ENCODE measurements around the gene KIR2DL3.
"Not testable (repeated sequence)": the region's sequence is repeated elsewhere in the genome, so short reads cannot be mapped to it uniquely, and the experiment has no call there.

KIR2DL3 gene

DNA sequence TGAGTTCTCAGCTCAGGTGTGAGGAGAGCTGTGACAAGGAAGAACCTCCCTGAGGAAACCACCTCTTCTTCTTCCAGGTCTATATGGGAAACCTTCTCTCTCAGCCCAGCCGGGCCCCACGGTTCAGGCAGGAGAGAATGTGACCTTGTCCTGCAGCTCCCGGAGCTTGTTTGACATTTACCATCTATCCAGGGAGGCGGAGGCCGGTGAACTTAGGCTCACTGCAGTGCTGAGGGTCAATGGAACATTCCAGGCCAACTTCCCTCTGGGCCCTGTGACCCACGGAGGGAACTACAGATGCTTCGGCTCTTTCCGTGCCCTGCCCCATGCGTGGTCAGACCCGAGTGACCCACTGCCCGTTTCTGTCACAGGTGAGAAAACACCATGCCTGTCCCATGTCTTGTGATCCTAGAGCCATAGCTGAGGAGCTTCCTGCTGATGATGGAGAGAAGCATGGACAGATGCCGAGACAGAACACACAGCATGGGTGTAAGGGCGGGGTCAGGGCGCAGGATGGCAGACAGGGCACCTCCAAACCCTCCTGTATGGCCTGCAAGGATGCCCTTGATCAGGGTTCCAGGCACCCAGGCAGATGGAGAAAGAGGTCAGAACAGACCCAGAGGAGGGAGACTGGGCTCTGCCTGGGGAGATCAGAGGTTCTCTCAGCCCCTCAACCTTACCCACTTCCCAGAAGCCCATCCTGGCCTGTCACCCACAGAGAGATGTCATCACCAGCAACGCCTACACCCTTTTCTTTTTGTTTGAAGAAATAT lies 8.7 kb upstream of the KIR2DL3 start:
- H3K27ac ChIP-seq = no peak overlapping the region
- TF ChIP-seq, protein P1, sequence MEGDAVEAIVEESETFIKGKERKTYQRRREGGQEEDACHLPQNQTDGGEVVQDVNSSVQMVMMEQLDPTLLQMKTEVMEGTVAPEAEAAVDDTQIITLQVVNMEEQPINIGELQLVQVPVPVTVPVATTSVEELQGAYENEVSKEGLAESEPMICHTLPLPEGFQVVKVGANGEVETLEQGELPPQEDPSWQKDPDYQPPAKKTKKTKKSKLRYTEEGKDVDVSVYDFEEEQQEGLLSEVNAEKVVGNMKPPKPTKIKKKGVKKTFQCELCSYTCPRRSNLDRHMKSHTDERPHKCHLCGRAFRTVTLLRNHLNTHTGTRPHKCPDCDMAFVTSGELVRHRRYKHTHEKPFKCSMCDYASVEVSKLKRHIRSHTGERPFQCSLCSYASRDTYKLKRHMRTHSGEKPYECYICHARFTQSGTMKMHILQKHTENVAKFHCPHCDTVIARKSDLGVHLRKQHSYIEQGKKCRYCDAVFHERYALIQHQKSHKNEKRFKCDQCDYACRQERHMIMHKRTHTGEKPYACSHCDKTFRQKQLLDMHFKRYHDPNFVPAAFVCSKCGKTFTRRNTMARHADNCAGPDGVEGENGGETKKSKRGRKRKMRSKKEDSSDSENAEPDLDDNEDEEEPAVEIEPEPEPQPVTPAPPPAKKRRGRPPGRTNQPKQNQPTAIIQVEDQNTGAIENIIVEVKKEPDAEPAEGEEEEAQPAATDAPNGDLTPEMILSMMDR (conservative IDR thresholded peaks at IDR 0.05) = no peak

DNA sequence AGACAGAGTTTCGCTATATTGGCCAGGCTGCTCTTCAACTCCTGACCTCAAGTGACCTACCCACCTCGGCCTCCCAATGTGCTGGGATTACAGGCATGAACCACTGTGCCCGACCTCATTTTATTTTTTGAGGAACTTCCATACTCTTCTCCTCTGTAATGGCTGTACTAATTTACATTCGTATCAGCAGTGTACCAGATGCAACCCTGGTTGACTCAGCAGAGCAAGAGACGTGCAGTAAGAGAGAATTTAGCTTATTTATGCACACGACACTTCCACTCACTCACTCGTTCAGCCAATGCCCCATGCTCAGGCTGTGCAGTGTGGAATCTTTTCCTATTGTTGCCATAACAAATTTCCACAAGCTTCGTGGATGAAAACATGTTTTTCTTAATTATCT lies 7.1 kb upstream of the KIR2DL3 start:
- no peak overlapping the region for H3K27ac ChIP-seq
- TF ChIP-seq, protein P1 (conservative IDR thresholded peaks at IDR 0.05) = no peak

DNA sequence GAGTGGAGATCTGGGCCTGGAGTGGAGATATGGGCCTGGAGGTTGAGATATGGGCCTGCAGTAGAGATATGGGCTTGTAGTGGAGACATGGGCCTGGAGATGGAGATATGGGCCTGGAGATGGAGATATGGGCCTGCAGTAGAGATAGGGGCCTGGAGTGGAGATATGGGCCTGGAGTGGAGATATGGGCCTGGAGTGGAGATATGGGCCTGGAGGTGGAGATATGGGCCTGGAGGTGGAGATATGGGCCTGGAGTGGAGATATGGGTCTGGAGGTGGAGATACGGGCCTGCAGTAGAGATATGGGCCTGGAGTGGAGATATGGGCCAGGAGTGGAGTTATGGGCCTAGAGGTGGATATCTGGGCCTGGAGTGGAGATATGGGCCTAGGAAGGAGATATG lies 402 bp downstream of the KIR2DL3 start:
- H3K27ac ChIP-seq = no peak overlapping the region
- TF ChIP-seq, protein P1 (conservative IDR thresholded peaks at IDR 0.05) = no peak

DNA sequence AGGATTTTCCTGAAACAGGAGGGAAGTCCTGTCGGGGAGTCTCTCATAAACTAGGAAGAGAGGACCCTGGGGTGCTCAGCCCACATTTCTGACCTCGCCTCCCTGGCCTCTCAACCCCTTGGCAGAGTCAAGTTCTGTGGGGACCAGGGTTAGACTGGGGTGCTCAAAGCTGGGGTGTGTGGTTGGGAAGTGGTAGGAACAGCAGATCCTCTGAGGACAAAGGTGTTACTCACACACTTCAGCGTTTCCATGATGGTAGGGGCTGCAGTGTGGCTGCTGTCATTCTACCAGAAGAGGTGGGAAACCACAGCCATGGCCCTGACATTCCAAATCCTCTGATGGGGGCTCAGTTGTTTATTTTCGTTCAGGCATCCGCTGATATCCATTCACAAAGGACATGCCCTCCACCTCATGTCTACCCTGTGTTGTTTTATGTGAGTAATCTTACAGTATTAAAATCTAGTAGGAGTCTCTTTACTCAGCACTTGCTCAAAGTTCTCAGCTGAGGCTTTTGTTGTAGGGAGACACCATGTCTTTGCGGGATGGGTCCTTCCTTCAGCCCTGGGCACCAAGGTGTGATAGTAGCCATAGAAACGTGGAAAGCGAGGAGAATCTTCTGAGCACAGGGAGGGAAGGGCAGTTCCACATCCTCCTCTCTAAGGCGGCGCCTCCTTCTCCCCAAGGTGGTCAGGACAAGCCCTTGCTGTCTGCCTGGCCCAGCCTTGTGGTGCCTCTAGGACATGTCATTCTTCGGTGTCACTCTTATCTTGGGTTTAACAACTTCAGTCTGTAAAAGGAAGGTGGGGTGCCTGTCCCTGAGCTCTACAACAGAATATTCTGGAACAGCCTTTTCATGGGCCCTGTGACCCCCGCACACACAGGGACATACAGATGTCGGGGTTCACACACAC lies 1.5 kb downstream of the KIR2DL3 start:
- TF ChIP-seq, protein P1 (conservative IDR thresholded peaks at IDR 0.05) = no peak
- H3K27ac ChIP-seq = no peak overlapping the region

DNA sequence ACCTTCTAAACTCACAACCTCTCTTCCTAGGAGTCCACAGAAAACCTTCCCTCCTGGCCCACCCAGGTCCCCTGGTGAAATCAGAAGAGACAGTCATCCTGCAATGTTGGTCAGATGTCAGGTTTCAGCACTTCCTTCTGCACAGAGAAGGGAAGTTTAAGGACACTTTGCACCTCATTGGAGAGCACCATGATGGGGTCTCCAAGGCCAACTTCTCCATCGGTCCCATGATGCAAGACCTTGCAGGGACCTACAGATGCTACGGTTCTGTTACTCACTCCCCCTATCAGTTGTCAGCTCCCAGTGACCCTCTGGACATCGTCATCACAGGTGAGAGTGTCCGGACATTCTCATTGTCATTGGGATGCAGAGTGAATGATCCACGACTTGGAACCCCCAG lies 3.6 kb downstream of the KIR2DL3 start:
- H3K27ac ChIP-seq = not testable (repeated sequence)

DNA sequence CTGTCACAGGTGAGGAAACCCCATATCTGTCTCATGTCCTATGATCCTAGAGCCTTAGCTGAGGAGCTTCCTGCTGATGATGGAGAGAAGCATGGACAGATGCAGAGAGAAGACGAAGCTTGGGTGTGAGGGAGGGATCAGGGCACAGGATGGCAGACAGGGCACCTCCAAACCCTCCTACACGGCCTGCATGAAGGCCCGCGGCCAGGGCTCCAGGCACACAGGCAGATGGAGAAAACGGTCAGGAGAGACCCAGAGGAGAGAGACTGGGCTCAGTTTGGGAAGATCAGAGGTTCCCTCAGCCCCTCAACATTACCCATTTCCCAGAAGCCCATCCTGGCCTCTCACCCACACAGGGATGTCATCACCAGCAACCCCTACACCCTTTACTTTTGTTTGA lies 5.8 kb downstream of the KIR2DL3 start:
- H3K27ac ChIP-seq = not testable (repeated sequence)

DNA sequence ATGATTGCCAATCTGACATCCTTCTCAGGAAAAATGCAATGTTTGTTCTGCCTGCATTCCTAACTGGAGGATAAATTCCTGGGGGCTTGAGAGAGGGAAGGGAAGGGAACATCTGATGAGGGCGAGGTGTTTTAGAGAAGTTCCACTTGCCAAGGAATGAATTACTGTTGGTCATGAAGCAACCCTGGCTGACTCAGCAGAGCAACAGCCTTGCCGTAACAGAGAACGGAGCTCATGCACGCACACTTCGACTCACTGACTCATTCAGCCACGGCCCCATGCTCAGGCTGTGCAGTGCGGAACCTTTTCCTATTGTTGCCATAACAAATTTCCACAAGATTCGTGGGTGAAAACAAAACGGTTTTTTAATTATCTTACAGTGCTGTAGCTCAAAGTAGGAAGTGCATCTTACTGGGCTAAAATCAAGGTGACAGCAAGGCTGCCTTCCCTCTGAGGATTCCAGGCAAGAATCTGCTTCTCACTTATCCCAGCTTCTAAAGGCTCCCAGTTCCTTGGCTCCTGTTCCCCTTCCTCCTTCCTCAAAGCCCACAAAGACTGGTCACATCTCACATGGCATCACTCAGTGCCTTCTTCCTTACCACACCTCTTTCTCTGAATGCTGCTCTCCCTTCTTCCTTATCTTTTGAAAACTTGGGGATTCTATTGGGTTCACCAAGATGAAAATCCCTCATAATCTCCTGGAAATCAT lies 9.5 kb downstream of the KIR2DL3 start:
- not testable (repeated sequence) for H3K27ac ChIP-seq

DNA sequence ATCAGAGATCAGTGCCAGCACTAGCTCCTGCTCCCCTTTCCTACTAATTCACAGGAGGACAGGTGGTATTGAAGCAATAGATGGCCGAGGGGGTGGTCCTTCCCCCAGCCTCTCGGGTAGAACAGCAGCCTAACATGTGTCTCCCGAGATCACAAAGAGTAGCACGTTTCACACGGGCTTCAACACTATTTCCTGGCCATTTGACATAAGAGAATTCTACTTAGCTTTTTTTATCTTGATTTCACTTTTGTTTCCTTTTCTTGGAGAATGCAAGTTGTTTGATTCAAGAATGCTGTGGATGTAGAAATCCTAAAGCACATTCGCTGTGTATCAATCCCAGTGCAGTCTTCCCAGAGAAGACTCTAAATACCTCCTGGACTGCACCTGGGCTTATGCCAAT lies 12.0 kb downstream of the KIR2DL3 start:
- H3K27ac ChIP-seq = peak overlapping the region; percentile 59

DNA sequence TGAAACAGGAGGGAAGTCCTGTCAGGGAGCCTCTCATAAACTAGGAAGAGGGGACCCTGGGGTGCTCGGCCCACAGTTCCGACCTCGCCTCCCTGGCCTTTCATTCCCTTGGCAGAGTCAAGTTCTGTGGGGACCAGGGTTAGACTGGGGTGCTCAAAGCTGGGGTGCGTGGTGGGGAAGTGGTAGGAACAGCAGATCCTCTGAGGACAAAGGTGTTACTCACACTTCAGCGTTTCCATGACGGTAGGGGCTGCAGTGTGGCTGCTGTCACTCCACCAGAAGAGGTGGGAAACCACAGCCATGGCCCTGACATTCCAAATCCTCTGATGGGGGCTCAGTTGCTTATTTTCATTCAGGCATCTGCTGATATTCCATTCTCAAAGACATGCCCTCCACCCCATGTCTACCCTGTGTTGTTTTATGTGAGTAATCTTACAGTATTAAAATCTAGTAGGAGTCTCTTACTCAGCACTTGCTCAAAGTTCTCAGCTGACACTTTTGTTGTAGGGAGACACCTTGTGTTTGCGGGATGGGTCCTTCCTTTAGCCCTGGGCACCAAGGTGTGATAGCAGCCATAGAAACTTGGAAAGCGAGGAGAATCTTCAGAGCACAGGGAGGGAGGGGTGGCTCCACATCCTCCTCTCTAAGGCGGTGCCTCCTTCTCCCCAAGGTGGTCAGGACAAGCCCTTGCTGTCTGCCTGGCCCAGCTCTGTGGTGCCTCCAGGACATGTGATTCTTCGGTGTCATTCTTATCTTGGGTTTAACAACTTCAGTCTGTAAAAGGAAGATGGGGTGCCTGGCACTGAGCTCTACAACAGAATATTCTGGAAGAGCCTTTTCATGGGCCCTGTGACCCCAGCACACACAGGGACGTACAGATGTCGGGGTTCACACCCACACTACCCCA lies 18.1 kb downstream of the KIR2DL3 start:
- H3K27ac ChIP-seq = not testable (repeated sequence)

DNA sequence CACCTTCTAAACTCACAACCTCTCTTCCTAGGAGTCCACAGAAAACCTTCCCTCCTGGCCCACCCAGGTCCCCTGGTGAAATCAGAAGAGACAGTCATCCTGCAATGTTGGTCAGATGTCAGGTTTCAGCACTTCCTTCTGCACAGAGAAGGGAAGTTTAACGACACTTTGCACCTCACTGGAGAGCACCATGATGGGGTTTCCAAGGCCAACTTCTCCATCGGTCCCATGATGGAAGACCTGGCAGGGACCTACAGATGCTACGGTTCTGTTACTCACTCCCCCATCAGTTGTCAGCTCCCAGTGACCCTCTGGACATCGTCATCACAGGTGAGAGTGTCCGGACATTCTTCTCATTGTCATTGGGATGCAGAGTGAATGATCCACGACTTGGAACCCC lies 20.3 kb downstream of the KIR2DL3 start:
- not testable (repeated sequence) for H3K27ac ChIP-seq

DNA sequence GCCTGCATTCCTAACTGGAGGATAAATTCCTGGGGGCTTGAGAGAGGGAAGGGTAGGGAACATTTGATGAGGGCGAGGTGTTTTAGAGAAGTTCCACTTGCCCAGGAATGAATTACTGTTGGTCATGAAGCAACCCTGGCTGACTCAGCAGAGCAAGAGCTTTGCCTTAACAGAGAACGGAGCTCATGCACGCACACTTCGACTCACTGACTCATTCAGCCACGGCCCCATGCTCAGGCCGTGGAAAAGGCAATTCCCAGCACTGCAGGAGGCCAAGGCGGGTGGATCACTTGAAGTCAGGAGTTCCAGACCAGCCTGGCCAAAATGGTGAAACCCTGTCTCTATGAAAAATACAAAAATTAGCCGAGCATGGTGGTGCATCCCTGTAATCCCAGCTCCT lies 25.9 kb downstream of the KIR2DL3 start:
- not testable (repeated sequence) for H3K27ac ChIP-seq

DNA sequence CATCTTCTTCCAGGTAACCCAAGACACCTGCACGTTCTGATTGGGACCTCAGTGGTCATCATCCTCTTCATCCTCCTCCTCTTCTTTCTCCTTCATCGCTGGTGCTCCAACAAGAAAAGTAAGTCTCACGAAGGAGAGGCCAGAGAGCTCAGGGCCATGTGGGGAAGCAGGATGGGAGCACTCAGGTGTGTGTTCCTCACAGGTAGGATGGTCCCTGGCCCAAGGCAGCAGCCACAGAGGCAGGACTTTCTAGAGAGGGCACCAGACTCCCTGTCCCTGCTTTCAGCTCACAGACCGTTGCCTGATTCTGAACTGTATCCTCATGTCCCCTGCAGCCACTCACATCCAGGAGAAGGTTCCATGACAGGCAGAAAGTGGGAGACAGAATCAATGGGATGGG lies 28.2 kb downstream of the KIR2DL3 start:
- not testable (repeated sequence) for H3K27ac ChIP-seq

DNA sequence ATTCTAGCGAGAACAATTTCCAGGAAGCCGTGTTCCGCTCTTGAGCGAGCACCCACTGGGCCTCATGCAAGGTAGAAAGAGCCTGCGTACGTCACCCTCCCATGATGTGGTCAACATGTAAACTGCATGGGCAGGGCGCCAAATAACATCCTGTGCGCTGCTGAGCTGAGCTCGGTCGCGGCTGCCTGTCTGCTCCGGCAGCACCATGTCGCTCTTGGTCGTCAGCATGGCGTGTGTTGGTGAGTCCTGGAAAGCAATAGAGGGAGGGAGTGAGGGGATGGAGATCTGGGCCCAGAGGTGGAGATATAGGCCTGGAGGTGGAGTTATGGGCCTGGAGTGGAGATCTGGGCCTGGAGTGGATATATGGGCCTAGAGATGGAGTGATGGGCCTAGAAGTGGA lies 31.3 kb downstream of the KIR2DL3 start, which contains the start of gene KIR2DL1:
TSS of gene KIR2DL1 (plus strand) at position 148 of the 400 bp plus-strand sequence. CDS start at position 206, 58 bp downstream.
- not testable (repeated sequence) for H3K27ac ChIP-seq

DNA sequence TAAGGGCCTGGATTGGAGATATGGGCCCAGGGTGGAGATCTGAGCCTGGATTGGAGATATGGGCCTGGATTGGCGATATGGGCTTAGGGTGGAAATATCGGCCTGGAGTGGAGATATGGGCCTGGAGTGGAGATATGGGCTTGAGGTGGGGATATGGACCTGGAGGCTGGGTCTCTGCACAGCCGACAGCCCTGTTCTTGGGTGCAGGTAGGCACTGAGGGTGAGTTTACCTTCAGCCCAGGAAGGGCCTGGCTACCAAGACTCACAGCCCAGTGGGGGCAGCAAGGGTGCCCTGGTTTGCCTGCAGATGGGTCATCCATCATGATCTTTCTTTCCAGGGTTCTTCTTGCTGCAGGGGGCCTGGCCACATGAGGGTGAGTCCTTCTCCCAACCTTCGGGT lies 32.2 kb downstream of the KIR2DL3 start:
- H3K27ac ChIP-seq = not testable (repeated sequence)

All from VCaP (cell line).